T-helper 22 cell (primary cell): Measurements from ENCODE around the gene FAM78B.

Experiments used
- DNase-seq: peaks from one replicate; pipeline ENCODE4 v3.0.0-alpha.2; 2020; ENCODE audit warnings: low read depth

FAM78B gene

DNA sequence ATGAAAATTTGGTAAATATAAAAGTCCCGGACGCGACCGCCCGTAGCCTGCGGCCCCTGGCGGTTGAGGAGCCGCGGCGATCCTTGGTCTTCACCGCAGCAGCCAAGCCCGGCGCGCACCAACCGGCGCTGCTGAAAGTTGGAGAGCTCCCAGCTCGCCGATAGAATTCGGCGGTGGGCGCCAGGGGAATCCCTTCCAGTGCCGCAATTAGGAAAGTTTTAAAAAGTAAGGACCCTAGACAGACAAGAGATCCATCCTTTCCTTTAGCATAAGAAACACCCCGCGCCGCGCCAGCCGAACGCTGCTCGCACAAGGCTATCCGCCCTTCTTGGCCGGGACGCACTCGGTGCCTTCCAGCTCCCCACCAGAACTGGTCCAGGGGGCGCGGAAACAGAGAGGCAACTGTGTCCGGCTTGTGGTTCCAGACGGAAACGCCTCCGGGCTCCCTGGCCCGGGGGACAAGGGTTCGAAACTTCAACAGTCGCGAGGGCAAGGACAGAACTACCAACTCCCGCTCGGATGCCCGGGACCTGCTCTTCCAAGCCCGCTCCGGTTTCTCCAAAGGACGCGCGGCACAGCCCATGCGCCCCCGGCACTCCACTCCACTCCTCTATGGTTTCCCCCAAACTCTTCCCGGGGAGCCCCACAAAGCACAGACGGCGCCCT is 1.7 kb downstream of the FAM78B start:
- no peak for DNase-seq

DNA sequence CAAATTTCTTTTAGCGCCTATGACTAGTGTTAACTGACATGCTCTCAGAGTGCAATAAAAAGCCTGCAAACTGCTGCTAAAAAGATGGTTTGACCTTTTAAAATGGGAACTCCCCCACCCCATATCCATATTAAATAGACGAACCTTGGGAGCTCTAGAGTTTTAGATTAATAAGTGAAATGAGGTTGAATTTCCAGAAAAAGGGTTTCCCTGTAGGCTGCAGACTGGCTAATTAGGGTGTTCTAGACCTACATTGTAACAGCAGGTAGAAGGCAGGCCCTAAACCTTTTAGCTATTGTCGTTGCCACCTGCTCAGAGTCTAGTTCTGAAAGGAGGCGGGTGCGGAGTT is 2.2 kb downstream of the FAM78B start:
- DNase-seq, result no peak

DNA sequence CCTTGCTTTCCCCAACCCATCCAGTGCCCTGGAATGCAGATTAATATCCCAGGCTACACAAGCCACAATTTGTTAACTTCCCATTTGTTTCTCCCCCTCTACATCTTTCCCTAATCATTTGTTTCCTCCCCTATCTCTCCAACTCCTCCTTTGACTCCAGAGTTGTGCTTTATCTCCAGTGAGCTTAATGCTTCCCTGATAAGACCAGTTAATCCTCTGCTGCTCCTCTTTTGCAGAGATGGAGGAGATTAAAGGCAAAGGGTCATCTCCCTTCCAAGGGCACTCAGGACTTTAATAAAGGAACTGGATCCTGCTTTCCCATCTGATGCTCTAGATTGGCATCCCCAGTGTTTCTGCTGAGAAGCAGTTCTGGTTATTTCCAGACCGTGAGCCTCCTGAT is 7.1 kb downstream of the FAM78B start:
- no peak for DNase-seq

DNA sequence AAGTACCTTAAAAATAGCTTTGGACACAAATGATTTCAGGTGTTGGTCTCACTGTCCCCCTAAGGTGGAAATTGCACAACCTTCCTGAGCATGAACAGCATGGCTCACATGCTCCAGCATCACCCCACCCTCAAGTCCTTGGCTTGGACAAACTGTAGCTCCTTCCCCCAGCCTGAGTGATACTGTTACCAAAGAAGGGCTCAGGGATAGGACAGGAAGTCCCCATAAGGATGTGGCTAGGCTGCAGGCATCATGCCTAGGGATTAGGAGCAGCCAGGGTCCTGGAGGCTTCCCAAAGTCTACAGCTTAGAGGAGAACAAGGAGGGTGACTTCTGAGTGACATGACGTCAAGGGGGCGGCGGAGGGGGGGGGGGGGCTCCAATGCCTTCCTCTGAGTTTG is 10.1 kb downstream of the FAM78B start:
- no peak for DNase-seq

DNA sequence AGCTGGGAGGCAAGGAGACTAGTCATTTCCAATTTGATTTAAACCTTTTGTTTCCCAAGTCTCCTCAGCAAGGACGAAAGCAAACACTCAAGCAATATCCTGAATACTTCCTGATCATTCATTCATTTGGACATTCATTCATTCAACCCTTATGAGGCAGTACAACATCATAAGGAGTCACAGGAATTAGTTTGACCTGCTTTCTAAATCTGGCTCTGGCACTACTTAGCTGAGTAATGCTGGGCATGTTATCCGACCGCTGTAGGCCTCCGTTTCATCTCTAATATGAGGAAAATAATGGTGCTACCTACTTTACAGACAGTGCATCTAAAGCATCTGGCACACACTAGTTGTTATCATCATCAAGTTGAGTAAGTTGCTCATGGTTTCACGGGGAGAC is 11.7 kb downstream of the FAM78B start:
- no peak for DNase-seq

DNA sequence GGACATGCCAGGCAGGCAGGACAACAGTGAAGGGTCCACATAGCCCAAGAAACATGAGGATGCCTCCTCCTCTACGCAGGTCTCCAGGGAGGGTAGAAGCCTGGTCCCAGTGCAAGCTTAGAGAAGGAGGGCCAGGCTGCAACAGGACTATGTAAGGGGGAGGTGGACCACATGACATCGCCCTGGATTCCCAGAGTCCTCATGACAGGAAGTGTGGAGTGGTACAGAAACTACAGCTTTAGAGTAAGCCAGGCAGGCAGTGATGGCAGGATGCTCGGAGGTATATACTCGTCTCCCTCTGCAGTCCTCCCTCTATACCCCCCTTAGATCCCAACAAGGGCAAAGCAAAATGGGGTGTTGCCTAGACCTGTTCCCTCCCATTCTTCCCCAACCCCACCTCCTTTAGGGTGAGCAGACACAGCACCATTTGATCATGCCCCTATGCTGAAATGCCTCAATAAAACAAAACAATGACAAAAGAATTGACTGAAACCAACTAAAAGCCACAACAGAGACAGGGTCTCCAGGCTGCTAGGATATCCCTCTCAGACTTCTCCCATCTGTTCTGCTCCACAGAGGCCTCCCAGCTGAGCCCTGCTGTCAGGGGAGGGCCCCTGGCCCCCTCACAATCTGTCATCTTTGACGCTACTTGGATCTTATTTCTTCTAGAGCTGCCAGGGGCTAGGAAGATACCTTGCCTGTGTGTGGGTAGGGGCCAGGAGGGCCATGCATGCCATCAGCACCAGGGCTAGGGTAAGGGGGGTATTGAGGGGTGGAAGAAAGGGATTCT is 13.1 kb downstream of the FAM78B start:
- no peak for DNase-seq

DNA sequence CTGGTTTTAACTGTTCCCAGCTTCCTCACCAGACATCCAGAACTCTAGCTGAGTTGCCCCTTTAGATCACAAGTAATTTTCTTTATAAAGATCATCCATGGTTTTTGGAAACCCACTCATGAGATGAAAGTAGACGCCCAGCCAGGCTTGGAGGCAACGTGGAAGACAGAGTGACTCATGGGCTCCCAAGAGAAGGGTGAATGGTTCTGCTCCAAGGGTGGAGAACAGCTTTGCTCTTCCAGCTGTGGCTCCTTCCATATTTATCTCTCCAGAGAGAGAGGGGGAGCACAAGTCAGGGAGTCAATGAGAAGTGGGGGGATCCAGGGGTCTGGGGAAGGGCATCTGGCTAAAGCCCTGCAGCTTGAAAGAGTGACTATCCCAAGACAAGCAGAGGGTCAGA is 13.8 kb downstream of the FAM78B start:
- no peak for DNase-seq

DNA sequence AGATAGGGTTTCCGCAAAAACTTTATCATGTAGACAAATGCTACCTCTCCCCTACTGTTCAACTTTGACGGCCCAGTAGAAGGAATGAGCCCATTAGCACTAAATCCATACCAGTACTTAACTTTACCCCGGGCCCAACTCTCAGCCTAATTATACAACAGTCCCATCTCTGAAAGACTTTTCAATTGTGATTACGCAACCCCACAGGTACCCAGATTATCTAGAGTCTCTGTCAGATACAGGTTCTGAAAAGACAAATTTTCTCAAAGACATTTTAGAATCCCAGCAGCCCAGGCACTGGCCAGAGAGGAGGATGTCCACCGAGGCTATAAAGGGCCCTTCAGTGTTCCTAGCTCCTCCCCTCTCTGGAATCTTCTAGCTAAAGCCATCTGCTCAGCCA is 15.0 kb downstream of the FAM78B start:
- no peak for DNase-seq

DNA sequence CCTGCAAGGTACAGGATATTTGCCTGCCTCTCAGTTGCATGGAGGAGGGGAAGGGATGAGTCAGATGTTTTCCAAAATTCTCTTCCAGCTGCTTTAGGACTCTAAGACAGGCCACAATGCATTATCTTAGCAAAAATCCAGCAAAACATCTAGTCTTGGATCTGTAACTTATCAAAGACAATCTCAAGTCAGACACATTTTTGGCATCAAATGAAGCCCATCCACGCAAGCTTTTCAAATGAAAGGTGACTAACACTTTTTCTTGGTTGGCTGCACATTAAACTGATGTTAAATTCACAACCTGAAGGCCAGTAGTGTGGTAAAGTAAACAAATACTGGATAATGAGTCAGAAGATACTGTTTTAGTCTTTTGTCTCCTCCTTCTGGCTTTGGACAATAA is 21.3 kb downstream of the FAM78B start:
- no peak for DNase-seq

DNA sequence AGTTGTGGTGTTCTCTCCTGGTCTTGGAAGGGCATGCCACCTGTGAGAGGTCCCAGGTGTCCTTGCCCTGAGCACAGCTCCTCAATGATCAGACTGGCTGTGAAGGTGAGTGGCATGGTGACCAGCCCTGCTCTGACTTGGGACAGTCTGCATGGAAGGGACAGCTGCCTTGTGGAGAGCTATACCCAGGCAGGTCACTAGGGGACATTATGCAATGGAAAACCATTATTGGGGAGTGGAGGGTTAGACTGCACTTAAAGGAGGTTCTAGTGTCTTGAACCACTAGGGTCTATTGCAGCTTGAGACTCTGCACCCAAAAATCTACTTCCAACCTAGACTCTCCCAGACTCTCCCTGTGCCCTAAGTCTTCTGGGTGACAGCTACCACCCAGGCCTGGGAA is 24.8 kb downstream of the FAM78B start:
- DNase-seq, result no peak

DNA sequence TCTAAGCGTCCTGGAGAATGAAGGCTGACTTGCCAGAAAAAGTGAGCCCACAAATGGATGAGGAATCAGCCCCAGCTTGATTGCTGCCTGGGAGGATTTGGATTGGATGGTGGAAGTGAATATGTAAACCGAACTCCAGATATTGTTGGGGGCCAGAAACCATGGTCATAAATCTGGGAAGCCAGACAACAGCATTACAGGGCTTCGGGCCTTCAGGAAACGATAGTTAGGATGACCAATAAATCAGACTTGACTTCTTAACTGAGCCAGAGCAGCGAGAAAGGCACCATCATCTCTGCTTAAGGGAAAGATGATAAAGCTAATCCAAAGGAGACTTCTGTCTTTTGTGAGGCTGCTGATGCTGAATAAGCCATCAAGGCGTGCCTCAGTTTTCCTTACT is 26.6 kb downstream of the FAM78B start:
- DNase-seq, result no peak

DNA sequence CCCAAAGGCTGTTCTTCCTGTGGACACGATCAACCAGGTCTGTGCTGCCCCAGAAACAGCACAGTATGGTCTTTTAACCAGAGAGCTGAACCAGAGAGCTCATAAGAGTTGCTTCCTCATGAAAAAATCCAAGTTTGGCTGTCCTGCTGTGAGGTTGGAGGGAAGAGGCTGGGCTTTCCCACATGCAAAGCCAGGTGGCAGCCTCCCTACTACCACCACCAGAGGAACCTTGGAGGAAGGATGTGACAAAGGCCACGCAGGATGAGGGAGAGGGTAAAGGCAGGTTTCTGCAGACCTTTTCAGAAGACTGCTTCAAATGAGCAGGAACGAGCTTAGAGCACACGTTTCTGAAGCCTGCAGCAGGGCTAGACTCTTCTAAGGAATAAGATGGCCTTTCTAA is 27.1 kb downstream of the FAM78B start:
- no peak for DNase-seq

DNA sequence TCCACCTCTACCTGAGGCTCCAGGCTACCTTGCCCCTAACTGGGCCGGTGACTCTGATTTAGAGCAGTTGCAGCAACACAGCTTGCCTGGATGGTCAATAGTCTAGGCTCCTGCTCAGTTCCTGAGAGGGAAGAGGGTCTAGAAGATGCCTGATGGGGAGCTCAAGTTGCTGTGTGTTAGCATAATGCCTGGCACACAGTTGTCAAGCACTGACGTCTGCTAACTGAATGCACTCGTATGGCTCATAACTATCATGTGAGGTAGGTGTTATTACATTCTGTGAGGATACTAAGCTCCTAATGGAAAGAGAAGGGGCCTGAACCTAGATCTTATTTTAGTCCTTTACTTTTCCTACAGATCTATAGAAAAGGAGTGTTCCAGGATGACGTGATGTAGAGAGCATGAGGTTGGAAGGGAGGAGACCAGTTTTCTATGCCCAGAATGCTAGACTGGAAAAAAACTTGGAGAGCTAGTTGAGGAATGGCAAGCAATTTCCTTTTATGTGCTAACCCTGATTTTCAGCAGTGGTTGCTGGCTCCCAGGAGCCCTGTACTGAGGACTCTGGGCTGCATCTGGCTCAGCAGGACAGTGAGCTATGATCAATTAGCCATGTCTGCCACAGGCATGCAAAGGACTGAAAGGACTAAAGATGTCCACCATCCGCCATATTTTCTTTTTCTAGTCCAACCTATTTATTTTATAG is 30.0 kb downstream of the FAM78B start:
- DNase-seq, result no peak

DNA sequence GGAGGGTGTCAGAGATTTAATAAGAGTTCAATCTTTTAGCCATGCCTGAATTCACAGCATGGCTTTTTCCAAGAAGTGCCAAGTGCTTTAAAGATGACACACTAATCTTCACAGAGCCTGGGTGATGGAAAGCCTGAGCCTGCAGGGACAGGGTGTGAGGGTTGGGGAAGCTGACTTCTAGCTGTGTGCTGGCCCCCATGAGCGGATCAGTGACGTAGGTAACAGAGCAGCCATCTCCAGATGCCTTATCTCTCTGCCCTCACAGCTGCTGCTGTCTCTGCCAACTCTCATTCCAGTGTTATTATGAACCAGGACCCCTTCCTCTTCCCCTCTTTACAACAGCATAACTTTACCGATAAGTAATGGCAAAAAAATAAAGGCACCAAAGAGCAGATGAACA is 30.6 kb downstream of the FAM78B start:
- no peak for DNase-seq

DNA sequence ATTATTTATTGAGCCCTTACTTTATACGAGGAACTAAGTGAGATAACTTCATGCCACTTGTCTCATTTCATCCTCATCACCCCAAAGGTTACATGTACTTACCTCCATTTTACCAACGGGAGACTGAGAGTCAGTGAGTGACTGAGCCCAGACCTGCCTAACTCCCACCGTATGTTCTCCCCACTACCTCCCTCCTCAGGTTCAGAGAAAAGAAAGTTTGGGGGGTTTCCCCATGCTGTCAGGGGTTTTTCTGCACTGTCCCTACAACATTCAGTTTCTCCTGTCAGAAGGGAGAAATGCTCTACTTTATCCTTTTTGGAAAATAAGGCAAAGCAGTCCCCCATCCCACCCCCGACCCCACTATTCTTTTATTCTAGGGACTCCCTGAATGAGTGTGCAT is 32.9 kb downstream of the FAM78B start:
- no peak for DNase-seq

DNA sequence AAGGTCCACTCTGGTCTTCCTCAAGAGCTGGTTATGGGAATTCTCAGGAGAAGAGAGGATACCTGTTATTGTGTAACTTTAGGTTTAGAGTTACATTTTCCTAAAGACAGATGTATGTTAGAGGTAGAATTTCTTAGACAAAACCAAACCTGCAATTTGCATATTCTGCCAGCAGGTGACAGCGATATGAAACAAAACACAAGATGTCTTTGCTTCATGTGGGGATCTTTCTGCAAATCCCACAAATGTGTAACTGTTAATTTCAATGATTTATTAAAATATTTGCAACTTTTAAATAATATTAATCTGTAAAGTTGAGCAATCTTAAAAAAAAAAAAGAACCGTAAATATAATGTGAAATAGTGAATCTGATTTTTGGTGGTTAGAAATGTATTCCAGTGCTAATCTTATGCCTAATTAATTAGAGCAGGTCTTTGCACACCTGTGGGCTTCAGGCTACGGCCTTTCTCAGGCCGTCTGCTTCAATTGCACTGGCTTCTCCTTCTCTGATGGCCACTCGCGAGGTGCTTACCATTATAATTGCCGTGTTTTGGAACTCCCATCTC is 33.4 kb downstream of the FAM78B start:
- no peak for DNase-seq

DNA sequence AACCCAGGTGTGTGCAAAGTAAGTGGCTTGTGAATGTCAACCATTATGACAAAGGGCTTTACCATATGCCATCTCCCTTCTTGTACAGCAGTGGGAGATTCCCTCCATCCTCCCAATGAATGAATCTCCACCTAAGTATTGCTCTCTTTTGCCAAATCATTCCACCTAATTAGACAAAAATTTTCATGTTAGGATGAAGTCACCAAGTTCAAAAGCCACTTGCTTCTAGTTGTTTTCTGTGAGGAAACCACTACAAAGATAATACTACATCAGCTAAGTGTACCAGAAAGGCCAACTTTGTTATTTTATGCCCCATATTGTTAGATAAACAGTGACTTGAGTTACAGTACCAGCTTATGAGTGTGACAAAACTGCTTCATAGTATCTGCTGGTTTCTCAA is 34.3 kb downstream of the FAM78B start:
- no peak for DNase-seq

DNA sequence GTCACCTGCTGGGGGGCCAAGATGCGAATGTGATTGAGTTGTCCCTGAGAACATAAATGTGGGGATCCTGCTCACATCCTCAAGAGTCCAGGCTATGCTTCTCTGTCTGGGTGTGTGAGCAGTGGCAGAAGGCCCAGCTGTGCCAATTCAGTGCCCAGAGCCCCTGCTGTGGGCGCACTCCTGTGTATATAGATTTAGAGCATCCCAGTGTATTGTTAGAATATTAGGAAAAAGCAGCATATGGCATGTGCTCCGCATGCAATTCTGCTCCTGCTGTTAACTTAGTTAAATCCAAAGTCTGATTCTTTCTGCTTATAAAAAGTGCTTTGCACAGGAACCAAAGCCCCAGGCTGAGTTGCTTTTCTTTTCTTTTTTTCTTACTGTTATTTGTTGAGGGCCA is 37.8 kb downstream of the FAM78B start:
- no peak for DNase-seq

DNA sequence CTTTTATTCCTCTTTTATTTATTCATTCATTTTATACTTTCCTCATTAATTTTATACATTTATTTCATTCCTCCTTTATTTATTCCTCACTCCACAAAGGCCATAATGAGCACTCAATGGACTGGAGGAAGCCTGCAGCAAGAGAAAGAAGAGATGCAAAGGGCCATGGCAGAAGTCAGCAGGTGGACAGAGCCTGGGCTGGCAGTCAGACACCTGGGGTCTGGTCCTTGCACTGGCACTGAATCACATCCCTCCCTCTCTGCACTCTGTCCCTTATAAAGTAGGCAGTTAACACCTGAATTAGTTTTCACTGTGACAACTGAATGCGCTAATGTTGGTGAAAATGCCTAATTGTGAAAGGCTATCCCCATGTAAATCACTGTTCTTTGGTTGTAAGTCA is 38.6 kb downstream of the FAM78B start:
- DNase-seq, result no peak

DNA sequence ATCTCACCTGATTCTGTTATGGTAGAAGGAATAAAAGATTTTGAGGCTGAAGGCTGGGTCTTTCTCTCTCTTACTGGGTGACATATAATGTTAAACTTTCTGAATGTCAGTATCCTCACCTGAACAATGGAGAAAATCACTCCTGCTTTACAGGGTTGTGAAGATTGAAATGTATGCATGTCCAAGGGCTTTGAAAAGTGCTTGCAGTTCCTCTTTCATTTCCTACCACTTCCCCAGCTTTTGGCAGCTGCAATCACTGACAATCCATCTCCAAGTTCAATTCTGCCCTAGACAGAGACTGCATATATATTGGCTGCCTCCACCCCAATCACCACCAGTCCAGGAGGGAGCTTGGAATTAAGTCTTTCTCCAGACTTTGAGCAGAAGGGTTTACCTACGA is 39.8 kb downstream of the FAM78B start:
- no peak for DNase-seq

DNA sequence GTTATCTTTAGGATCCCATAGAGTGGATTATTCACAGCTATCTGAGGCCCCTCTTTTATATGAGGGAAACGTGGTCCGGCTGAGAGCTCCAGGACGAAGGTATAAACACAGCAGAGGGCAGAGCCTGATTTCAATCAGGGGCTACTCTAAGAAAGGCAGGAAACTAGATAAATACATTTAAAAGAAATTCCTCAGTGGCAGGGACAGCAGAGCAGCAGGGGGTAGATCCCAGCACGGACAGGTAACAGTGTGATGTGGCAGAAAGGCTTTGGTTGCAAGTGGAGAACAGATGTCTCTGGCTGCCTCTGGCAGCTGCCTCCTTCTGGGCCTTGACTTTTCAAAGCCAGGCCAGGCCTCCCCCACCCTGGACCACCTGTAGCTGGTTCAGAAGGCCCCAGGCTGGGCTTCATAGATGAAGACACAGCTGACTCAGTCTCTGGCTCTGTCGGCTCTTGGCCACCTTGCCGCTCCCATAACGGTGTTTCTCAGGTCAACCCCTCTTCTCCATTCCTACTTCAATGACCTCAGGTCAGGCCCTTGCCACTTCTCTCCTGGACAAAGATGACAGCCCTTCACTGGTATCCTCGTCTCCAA is 43.8 kb downstream of the FAM78B start:
- no peak for DNase-seq

DNA sequence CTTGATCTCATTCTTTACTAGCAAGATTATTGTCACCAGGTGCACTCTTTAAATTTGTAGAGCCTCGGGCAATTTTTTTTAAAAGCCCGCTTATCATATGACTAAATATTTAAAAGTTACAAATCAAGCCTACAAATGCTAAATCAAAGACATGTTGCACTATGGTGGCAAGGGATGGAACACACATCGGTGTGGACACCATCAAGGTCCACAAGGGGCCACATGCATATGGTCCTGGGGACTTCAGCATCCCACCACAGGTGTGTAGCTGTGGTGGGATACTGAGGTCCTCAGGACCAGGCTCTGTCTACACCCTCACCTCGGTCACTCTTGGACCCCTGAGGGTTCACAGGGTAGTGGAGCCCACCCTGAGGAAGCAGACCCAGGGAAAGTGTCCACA is 45.8 kb downstream of the FAM78B start:
- no peak for DNase-seq

DNA sequence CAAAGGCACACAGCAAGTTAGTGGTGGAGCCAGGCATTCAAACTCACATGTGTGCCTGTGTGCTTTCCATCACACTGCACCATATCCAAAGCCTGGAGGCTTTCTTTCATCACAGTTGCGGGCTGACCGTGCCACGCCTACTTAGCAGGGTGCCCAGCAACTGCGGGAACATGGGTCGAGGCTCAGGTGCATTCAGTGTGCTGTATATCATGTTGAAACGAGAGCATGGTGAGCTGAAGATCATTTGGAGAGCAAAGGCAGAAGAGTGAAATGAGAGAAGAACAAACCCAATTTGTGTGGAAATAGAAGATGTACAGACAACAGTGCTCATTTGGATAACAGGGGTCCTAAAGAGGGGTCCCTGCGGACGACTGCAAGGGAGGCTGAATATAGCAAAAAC is 46.5 kb downstream of the FAM78B start:
- no peak for DNase-seq
